HG03066 (cell line): ENCODE measurements around the gene ZNF23.
"Not testable (repeated sequence)": the region's sequence is repeated elsewhere in the genome, so short reads cannot be mapped to it uniquely, and the experiment has no call there.

Experiments used
- ATAC-seq: cut with Tn5 transposase; IDR thresholded peaks from one replicate; pipeline ENCODE4 v1.9.1; 2021; ENCODE audit warnings: low read depth; ENCODE audit not compliant: unreplicated experiment

ZNF23 gene

GRCh38 chr16:71461686-71462648 is at the start of gene ZNF23:
Gene ZNF23 (minus strand): TSS chr16:71462247. CDS start chr16:71456796, 5,451 bp downstream.
- peak; percentile 94 for ATAC-seq

- ATAC-seq: no peak
These were observed 45.0 kb upstream of the ZNF23 start for GRCh38 chr16:71507061-71507460.

GRCh38 chr16:71504901-71505300 is 42.9 kb upstream of the ZNF23 start:
- no peak for ATAC-seq

DNA sequence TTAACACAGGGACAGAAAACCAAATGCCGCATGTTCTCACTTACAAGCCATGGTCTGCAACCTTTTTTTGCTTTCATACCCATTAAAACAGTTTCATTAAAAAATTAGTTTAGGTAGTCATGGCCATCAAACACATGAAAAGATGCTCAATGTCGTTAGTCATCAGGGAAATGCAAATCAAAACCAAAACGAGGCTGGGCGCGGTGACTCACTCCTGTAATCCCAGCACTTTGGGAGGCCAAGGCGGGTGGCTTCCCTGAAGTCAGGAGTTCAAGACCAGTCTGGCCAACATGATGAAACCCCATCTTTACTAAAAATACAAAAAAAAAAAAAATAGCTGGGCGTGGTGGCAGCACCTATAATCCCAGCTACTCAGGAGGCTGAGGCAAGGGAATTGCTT is 42.0 kb upstream of the ZNF23 start:
- ATAC-seq: not testable (repeated sequence)

DNA sequence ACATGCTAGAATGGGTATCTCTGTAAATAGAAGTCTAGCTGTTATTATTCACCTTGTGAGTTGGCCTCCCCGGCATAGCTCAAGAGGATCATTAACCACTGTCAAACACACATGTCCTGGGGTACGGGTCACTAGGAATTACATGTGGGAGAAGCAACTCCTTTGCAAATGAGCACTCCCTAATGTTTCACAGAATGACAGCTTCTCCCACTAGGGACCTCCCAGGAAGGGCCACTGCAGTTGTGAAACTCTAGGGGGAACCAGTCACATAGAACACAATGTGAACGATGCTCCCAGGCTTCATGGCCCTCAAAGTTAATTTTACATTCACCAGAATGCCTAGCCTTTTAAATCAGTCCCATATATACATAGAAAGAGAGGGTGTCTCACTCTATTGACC is 39.5 kb upstream of the ZNF23 start:
- ATAC-seq: no peak

DNA sequence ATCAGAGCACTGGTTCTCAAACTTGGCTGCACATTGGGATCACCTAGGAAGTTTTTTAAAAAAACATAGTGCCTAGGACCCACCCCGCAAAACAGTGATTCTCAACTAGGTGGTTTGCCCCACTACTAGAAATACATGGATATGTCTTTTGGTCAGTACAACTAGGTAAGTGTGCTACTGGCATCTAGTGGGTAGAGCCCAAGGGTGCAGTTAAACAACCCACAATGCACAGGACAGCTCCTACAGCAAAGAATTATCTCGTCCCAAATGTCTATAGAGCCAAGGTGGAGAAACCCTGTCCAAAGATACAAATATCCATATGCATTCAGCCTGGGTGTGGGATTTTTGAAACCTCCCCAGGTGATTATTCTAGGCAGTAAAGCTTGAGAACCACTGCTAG is 38.9 kb upstream of the ZNF23 start:
- no peak for ATAC-seq

GRCh38 chr16:71499775-71500364 is 37.8 kb upstream of the ZNF23 start:
- no peak for ATAC-seq

GRCh38 chr16:71498031-71498430 is 36.0 kb upstream of the ZNF23 start:
- ATAC-seq: no peak

- no peak for ATAC-seq
These were observed 31.2 kb upstream of the ZNF23 start for GRCh38 chr16:71493213-71493612.

- no peak for ATAC-seq
These were observed 30.7 kb upstream of the ZNF23 start for GRCh38 chr16:71492786-71493185.

DNA sequence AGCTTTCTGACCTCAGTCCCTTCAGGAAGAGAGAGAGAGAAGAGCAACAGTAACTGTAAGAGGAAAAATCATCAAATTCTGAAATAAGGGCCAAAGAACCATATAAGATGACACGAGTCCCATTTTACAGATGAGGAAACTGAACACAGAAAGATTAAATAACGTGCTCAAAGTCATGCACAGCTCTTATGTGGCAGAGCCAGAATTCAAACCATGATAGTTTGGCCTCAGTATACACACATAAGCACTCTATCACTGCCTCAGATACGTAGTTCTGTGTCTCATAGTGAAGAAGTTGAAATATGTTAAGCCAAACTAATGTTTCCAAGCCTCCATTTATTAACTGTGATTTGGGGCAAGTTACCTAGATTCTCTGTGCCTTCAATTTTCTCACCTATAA is 29.0 kb upstream of the ZNF23 start:
- ATAC-seq: no peak

DNA sequence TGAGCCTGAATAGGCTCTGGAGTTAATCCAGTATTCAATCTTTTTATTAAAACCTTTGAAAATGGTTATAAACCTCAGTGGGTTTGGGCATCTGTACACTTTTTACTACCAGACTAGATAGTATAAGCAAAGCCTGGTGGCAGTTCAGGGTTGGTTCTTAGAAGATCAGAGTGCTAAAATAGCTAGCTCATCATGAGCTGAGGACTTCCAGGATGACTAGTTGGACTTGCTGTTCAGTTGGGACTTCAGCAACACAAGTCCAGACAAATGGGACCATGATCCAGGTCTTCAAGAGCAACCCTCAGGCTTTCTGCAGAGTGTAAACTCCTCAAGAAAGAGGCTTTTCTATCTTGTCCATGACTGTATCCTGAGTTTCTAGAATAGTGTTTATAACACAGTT is 28.3 kb upstream of the ZNF23 start:
- no peak for ATAC-seq

DNA sequence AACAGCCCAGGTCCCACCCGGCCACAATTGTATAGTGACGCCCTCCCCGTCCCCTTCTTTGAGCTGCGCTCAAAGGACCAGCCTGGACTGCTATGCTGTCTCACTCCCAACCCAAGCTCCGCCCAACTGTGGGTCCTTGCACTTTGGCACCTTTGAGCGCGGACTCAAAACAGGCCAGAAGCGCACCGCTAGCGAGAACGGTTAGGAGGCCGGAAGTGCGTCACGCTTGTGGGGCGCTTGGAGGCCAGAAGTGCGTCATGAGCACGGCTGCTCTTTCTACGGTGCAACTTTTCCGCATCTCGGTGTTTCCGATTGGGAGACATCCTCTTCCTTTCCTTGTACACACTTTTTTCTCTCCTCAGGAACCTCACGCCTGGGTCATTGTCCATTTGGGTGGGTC is 27.1 kb upstream of the ZNF23 start, which contains the start of gene ZNF19:
ZNF19 (minus strand) TSS at position 203 of the 400 bp plus-strand sequence. CDS start 7,210 bp downstream, outside the sequence.
- no peak for ATAC-seq

DNA sequence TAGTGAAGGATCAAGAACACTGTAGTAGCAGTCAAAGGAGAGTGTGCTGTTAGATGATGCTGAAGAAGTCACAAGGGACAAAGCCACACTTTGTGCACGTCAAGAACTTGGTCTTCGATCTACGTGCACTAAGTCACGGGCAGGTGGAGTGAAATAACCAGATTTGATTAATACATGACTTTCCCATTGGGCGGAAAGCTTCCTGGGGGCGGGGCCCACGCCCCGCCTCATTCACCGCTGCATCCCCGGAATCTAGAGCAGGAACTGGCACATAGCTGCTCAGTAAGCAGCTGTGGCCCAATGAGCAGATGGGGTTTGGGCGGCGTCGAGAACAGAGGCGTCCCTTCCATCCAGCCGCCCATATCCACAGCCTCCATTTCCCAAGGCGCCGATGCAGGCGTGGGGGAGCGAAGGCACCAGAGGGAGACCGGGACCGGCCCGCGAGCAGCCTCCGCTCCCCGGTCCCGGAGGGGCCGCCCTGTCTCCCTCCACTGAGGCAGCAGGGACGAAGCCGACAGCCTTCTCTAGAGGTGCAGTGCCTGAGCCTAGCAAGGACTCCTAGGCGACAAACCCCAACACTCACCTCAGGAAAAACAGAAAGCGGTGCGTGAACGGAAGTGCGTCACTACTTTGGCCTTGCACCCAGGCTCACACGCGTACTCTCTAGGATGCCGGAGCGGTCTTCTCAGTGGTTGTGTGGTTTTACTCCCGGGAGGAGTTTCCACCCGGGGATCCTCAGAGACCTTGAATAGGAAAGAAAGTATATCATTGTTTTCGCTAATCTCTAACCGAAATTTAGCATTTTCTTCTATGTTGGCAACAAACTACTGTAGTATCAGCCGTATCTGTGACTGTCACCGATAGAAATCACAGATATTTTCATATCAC is 22.2 kb upstream of the ZNF23 start:
- ATAC-seq: peak; percentile 83

DNA sequence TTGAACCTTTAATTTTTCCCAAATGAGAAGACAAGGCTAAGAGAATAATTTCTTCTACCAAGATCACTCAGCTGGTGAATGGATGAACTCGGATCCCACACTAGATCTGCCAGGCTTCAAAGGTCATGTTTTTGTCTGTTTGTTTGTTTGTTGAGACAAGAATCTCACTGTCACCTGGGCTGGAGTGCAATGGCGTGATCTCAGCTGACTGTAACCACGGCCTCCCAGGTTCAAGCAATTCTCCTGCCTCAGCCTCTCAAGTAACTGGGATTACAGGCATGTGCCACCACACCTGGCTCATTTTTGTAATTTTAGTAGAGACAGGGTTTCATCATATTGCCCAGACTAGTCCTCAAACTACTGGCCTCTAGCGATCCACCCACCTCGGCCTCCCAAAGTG is 20.5 kb upstream of the ZNF23 start:
- no peak for ATAC-seq

- ATAC-seq: no peak
These were observed 18.9 kb upstream of the ZNF23 start for GRCh38 chr16:71480956-71481355.

DNA sequence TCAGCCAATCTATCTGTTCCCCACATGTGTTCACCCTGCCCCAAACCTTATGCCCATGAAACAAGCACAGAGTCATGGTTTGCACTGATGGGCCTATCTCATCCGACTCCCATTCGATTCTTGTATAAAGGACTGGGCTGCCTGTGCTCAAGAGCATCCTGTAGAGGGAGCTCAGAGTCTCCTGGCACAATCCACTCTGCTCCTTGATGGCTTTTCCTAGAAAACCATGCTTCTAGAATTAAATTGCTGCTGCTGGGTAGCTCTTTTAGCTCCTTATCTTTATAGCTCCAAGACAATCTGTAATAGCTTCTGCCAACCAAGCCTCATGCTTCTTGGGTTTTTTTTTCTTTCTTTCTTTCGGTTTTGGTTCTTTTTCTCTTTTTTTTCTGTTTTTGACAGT is 17.4 kb upstream of the ZNF23 start:
- ATAC-seq: no peak

DNA sequence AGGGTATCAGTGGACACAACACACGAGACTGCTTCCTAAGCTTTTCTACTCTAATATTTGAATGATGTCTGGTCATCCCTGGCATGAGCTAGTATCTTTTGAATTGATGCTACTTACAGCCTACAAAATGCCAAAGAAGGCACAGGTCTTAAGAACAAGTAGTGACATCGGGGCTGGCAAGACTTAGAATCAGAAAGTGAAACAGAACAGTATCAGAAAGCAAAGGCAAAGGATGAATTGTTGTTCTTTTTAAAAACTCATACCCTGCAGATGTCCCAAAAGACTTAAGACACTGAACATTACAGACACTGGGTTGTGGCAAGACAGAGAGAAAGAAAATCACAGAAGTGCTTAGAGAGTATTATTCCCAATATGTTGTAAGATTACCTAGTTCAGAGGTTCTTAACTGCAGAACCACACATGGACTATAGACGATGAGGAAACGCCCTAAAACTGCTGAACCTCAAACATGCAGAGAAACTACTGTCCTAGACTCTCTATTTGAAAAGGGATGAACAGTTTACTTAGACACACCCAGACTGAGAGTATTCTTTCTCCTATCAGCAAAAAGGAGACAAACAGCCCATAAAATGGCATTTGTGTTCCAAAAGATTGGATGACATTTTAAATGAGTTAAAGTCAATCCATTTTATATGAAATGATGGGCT is 14.5 kb upstream of the ZNF23 start:
- ATAC-seq: no peak

- ATAC-seq: no peak
These were observed 12.8 kb upstream of the ZNF23 start for GRCh38 chr16:71474864-71475263.

- no peak for ATAC-seq
These were observed 11.8 kb upstream of the ZNF23 start for GRCh38 chr16:71473891-71474290.
